Smooth muscle cell (in vitro differentiated cells): ENCODE data around the gene BICRAL. TPM values are rescaled to one million over a fixed set of nuclear protein-coding genes. Genes with fewer than 3 reads are reported as not detected.
"Not testable (repeated sequence)": the region's sequence is repeated elsewhere in the genome, so short reads cannot be mapped to it uniquely, and the experiment has no call there.

Experiments used
- DNase-seq: peaks from one replicate; lab custom pipeline; 2025; ENCODE audit not compliant: unreplicated experiment; lab: John Stamatoyannopoulos, UW
- H2AFZ ChIP-seq: fragments of 200-600 bp; sonication (generic); 2 replicates; pipeline ENCODE4 v1.6.0; 2016; ENCODE audit warnings: antibody characterized with exemption, low read depth, mild to moderate bottlenecking
- H3F3A ChIP-seq: fragments of 200-600 bp; sonication (generic); 2 replicates; pipeline ENCODE4 v1.6.0; 2017; ENCODE audit warnings: antibody characterized with exemption, low read depth
- H3K27ac ChIP-seq: fragments of 200-600 bp; sonication (generic); 2 replicates; pipeline ENCODE4 v1.5.1; 2016; ENCODE audit warnings: low read depth, mild to moderate bottlenecking
- H3K27me3 ChIP-seq: fragments of 200-600 bp; sonication (generic); 2 replicates; pipeline ENCODE4 v1.6.1; 2016; ENCODE audit warnings: low read depth, mild to moderate bottlenecking
- H3K36me3 ChIP-seq: fragments of 200-600 bp; sonication (generic); 2 replicates; pipeline ENCODE4 v1.5.1; 2016; ENCODE audit warnings: low read depth
- H3K4me1 ChIP-seq: fragments of 200-600 bp; sonication (generic); 2 replicates; pipeline ENCODE4 v1.5.1; 2016; ENCODE audit warnings: low read depth
- H3K4me2 ChIP-seq: fragments of 200-600 bp; sonication (generic); 2 replicates; pipeline ENCODE4 v1.6.0; 2016; ENCODE audit warnings: mild to moderate bottlenecking
- H3K4me3 ChIP-seq: fragments of 200-600 bp; sonication (generic); 2 replicates; pipeline ENCODE4 v1.5.1; 2016; ENCODE audit warnings: mild to moderate bottlenecking
- H3K79me2 ChIP-seq: fragments of 200-600 bp; sonication (generic); 2 replicates; pipeline ENCODE4 v1.6.0; 2016; ENCODE audit warnings: low read depth, mild to moderate bottlenecking
- H3K9ac ChIP-seq: fragments of 200-600 bp; sonication (generic); 2 replicates; pipeline ENCODE4 v1.6.0; 2016; ENCODE audit warnings: low read depth
- H3K9me3 ChIP-seq: fragments of 200-600 bp; sonication (generic); replicated peaks from 2 replicates; pipeline ENCODE4 v1.5.1; 2016; ENCODE audit warnings: low read depth
- H4K20me1 ChIP-seq: fragments of 200-600 bp; sonication (generic); 2 replicates; pipeline ENCODE4 v1.6.0; 2016; ENCODE audit warnings: low read depth
- CTCF ChIP-seq: fragments of 200-600 bp; sonication (generic); IDR thresholded peaks from 2 replicates; pipeline ENCODE4 v1.5.1; 2017; ENCODE audit warnings: borderline replicate concordance, mild to moderate bottlenecking, antibody characterized with exemption; ENCODE audit not compliant: insufficient read depth, poor library complexity, severe bottlenecking
- WGBS: methylation state at CpG from one replicate; pipeline ENCODE4 v1.1.7; 2016; ENCODE audit warnings: low lambda C conversion rate; 5-methylcytosine and 5-hydroxymethylcytosine counted together
- polyA plus RNA-seq: library from polyadenylated mRNA; unstranded; fragments of >200 nt; fragmentation: Nextera tagmentation; extraction: Ambion mirVana; gene quantifications from 2 replicates; pipeline ENCODE4 v1.2.1, GENCODE V29; 2016
- total RNA-seq: library from RNA; depleted of rRNA; stranded (reverse); fragments of >200 nt; gene quantifications from 2 replicates; pipeline ENCODE4 v1.2.3, GENCODE V29; 2014

The BICRAL gene
- total and polyA plus RNA-seq, 2 experiments from 2014 or later, result 1.4 to 7.9 TPM

- Histone ChIP-seq H3F3A (no peaks in the 10 kb centered on the region), H3K4me1 (peaks cover 7% of the 10 kb centered on the region), H4K20me1 (no peaks in the 10 kb centered on the region), H2AFZ (no peak overlapping the region), H3K27me3 (no peaks in the 10 kb centered on the region), H3K36me3 (no peaks in the 10 kb centered on the region), H3K9me3 (no peaks in the 10 kb centered on the region), H3K9ac (no peak overlapping the region), H3K4me3 (no peak overlapping the region), H3K4me2 (no peak overlapping the region), H3K79me2 (no peaks in the 10 kb centered on the region), H3K27ac (no peak overlapping the region)
- WGBS, result 15% methylated on average over 11 of the region's 11 CpGs
- peak; percentile 86 for TF ChIP-seq CTCF
- peak; percentile 9 for DNase-seq
Measured at GRCh38 chr6:42901538-42901957, 119.7 kb downstream of the BICRAL start.

- not testable (repeated sequence) for H2AFZ ChIP-seq, DNase-seq, H3K79me2 ChIP-seq, H3K4me1 ChIP-seq, H3K4me2 ChIP-seq, H3K9ac ChIP-seq, H3K9me3 ChIP-seq, H4K20me1 ChIP-seq, H3K27me3 ChIP-seq, H3F3A ChIP-seq, H3K36me3 ChIP-seq, H3K27ac ChIP-seq
- 84% methylated on average over 22 of the region's 22 CpGs for WGBS
- peak overlapping the region; percentile 23 for H3K4me3 ChIP-seq
Measured at GRCh38 chr6:42902429-42903263, 120.8 kb downstream of the BICRAL start.

- Histone ChIP-seq H3K9ac (no peak overlapping the region), H3K4me1 (peaks cover 2% of the 10 kb centered on the region), H3K4me2 (no peak overlapping the region), H3F3A (no peaks in the 10 kb centered on the region), H3K36me3 (no peaks in the 10 kb centered on the region), H3K4me3 (no peak overlapping the region), H4K20me1 (no peaks in the 10 kb centered on the region), H2AFZ (no peak overlapping the region), H3K9me3 (no peaks in the 10 kb centered on the region), H3K79me2 (no peaks in the 10 kb centered on the region), H3K27me3 (no peaks in the 10 kb centered on the region), H3K27ac (no peak overlapping the region)
- no peak for DNase-seq
- TF ChIP-seq CTCF, result no peak
- 89% methylated on average over 10 of the region's 10 CpGs for WGBS
Measured at GRCh38 chr6:42904467-42904866, 122.6 kb downstream of the BICRAL start.

GRCh38 chr6:42907336-42907735 lies 125.5 kb downstream of the BICRAL start:
- Histone ChIP-seq H3K27ac (no peak overlapping the region), H3K27me3 (no peaks in the 10 kb centered on the region), H4K20me1 (no peaks in the 10 kb centered on the region), H3K4me2 (no peak overlapping the region), H3K4me1 (no peaks in the 10 kb centered on the region), H2AFZ (no peak overlapping the region), H3K9me3 (no peaks in the 10 kb centered on the region), H3K79me2 (no peaks in the 10 kb centered on the region), H3F3A (peaks cover 4% of the 10 kb centered on the region), H3K36me3 (no peaks in the 10 kb centered on the region), H3K4me3 (no peak overlapping the region), H3K9ac (no peak overlapping the region)
- no peak for DNase-seq
- no peak for TF ChIP-seq CTCF
- WGBS, result 81% methylated on average over 5 of the region's 5 CpGs
